Fibroblast of peridontal ligament (primary cell): ENCODE data around the gene SNX19.
A peak's percentile ranks its signal among the peaks of the same experiment; 100 is the strongest.
"Not testable (repeated sequence)": the region's sequence is repeated elsewhere in the genome, so short reads cannot be mapped to it uniquely, and the experiment has no call there.

ENCODE experiments used
- DNase-seq: peaks from one replicate; pipeline ENCODE4 v3.0.0-alpha.2; 2010; ENCODE audit errors: extremely low read depth

Gene SNX19

DNA sequence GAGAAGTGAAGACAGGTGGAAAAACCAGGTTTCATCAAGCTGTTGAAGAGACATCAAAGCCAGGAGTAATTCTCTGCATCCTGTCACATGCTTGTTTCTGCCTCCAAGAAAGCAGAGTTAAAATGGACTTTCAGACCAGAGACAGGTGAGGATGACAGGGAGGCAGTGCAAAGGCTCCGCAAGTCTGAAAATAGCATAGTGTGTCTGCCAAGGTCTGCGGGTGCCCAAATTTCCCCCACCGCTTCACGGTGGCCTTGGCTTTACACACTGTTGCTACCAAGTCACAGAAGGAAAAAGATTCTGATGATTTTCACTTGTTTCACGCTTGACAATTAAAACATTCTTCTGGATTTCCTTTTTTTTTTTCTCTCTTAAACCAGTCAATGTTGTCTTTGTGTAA lies 44.2 kb downstream of the SNX19 start:
- DNase-seq, result no peak

DNA sequence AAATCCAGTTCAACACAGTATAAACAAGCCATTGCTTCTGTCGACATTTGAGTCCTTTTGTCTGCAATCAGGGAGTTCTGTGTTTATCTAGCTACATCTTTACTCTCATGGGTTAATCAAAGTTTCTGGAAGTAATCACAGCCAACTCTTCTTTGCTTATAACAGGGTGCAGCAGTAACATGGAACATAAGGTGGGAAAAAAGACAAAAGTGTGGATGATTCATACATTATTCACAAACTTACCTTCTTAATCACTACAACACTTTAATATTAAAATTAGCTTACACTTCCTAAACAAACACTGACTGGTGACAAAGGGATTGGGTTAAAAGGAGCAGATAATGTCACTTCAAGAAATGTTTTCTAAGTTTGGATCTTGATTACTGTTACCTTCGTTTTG lies 44.7 kb downstream of the SNX19 start:
- no peak for DNase-seq

DNA sequence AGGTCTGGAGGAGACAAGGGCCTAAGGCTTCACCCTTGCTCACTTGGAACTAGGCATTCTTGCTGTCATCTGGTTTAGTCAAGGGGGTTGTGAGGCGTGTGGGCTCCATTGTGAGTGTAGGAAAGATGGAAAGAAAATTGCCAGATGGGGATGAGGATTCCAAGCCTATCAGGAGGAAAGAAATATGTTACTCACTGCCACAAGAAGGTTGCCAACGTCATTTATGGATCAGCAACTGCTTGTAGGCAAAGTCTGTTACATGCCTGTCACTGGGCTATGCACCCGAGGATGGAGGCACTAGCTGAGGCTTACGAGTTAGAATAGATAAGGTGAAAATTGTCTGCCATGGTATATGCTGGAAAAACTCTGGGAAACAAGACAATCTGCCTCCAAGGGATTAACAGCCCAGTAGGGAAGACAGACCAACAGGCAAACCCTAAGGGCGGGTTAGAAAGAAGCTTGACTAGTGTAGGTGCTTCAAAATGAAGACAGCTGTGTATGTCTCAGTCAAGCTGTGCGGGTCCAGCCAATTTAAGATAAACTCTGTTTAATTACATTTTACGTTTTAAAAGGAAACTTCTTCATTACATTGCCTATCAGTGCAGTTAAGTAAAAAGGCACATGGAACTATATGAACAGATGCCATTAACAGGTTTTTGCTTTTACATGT lies 47.4 kb downstream of the SNX19 start:
- no peak for DNase-seq

DNA sequence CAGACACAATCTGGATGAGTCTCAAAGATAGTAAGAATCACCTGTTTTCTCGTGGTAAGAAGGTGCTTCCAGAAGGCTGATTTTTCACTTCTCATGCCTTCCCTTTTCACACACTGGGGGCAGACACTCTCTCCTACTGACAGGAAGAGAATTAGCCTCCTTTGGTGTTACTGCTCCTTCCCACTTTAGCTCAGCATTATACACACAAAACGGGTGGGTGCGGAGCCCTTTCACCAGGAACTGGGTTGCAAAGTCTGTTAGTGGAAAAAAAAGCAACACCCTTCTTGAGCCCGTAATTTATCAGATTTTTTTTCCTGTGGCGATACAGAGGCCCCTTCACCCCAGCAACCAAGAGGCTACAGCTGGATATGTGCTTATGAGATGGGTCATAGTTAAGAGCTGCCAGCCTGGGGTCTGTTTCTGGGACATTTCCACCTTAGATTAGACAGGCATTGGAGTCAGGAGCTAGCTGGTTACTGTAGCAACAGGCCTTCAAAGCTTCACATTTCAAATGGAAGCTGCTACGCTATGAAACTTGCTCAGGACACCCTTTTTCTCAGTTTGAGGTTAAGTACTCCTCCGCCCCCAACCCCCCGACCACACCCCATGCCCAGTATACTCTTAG lies 48.1 kb downstream of the SNX19 start:
- no peak for DNase-seq

DNA sequence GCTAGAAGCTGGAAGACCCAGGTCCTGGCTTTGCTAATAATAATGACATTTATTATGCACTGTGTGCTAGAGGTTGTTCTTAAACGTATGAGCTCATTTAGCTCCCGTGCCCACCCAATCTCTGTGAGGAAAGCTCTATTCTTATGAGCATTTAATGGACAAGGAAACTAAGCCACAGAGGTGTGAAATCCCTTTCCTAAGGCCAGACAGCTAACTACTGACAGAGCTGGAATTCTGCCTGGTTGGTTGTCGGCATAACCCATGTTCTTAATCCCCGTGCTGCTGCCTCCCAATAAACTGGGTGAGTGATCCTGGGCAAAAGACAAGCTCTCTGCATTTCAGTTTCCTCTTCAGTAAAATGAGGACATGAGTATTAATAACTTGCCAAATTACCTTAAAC lies 49.4 kb downstream of the SNX19 start:
- no peak for DNase-seq

DNA sequence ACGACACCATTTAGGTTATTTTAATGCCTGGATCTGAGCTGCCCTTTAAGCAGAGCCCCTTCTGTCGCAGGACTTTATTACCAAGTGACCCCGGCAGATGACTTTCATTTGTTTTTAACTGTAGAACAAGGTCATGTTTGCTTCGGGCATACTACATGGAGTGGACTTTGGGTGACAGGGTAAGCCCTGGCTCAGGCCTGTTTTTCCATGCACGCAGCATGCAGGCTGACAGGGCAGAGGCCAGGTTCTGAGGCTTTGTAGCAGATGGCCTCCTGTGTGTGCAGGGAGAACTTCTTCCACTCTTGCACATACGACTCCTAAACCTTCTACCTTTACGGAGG lies 50.5 kb downstream of the SNX19 start:
- DNase-seq, result no peak

DNA sequence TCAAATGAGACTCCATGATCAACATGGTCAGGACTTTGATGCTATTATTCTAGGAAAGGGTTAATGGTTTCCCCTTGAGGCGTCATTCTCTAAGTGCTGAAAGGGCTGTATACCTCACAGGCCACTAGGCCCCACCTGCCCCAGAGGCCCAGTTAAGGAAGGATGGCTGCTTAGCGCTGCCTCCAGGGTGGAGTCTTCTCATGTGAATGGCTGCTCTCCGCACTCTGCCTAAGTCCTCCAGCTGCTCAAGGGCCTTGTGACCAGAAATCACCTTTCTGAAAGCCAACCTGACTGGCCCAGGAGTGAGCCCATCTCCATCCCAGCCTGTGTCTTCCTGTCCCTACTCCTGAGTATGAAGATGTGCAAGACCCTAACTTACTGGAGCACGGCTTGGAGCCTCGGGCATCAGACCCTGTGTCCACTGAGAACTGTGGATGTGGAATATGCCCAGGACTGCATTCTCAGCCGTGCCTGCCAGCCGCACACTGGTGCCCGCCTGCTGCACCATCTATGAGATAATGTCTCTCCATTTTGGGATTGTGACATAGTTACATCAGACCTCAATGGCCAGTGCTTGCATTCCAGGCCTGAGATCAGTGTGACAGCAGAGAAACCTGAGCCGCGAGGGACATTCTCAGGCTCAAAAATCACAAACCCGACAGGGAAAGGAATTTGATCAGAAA lies 51.0 kb downstream of the SNX19 start:
- DNase-seq, result no peak

DNA sequence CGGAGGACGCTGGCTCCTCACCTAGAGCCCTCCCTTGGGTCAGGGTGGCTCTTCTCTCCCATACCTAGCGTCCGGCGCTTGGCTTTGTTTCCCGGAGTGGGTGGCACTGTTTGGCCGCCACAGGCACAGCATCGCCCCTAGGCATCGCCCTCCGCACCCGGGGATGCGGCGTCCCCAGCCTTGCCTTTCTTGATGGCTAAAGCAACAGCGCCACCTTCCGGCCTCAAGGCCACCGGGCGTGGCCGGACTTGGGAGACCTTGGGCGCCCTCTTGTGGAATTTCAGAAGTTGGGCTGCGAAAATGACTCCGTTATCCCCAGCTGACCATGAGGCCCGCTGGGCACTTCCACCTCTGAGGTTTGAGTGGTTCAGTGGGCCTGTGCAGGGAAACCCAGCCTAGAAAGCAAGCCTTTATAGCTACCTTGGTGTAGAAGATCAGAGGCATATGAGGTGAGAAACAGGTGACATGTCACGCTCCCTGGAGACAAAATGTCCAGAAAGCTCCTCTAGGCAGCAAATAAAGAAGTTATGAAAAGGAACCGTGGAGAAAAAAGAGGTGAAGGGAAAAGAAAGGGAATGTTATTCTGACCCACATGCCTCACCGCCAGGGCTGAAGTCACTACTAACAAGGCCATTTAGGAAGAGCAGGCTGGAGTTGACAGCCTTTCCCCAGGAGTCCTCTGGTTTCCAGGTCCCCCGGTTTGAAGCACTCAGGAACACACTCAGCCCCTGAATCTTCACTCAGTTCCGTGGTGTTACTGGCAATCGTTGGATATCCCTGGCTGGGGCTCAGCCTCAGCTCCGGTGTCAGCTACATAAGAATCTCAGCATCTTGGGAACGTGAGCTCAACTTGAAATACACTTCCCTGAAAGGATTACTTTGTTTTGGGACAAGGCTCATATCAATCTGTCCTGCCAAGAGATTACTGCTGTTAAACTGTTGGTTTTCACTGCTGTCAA lies 54.1 kb downstream of the SNX19 start:
- DNase-seq, result peak; percentile 95

DNA sequence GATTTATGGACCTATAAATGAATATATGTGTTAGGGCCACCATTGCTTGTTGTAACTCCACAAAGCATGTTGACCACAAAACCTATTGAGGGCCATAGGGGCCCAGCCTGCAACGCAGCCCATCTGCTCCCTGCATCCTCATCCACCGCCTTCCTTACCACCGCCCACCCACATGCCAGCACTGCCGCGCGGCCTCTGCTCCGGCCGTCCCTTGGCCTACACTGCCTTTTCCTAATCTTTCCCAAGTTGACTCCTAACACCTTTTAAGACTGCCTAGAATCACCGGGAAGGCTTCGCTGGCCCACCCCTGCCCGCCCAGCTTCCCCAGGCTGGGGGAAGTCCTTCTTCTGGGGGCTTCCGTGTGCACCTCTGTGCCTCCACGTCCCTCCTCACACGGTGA lies 55.0 kb downstream of the SNX19 start:
- no peak for DNase-seq

DNA sequence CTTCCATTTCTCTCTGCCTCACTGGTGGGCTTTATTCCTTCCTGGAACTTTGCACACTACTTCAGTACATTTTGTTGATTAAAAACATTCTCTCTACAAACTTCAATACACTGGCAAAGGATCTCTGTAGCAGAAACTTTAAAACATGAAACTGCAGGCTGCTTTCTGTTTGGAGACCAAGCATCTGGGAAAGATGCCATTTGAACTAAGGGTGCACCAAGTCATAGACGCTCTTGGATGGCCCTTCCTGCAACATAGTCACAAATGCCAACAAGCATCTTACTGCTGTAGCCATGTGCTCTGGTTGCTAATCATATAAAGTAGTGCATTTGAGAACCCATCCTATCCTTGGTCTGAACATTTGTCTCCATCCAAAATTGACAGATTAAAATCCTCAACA lies 56.4 kb downstream of the SNX19 start:
- DNase-seq, result peak; percentile 61

DNA sequence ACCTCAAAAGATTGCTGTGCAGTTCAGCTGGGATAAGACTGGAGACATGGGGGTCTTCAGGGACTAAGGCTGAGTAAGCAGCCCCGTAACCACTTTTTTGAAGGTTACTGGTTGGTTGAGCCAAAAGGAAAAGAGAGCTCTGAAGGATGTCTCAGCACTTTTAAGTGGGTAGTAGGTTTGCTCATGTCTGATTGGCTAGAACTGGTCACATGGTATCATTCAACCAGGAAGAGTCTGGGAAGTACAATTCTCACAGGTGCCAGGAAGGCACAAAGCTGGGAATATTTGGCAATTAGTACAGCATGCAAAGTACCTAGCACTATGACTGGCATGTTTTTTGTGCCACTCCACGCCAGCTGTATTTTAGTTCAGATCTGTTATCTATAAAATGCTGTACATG lies 58.1 kb downstream of the SNX19 start:
- DNase-seq, result no peak

DNA sequence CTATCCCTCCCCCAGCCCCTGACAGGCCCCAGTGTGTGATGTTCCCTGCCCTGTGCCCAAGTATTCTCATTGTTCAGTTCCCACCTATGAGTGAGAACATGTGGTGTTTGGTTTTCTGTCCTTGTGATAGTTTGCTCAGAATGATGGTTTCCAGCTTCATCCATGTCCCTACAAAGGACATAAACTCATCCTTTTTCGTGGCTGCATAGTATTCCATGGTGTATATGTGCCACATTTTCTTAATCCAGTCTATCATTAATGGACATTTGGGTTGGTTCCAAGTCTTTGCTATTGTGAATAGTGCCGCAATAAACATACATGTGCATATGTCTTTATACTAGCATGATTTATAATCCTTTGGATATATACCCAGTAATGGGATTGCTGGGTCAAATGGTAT lies 60.6 kb downstream of the SNX19 start:
- not testable (repeated sequence) for DNase-seq

DNA sequence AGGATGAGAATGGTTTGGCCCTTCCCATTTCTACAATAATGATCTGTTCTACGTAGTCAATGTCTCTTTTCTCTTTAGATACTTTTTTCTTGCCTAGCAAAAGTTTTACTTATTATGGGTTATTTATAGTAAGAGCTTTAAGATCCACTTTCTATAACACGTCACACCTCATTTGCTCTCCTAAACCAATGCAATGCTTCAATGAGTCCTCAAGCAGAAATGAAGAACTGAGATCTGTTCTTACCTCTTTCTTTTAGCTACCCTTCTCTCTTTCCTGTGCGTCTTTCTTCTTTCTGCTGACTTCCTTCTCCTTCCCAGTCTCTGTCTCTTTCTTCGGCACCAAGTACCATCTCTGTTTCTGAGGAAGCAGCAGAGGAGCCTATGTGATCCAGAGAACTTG lies 61.8 kb downstream of the SNX19 start:
- DNase-seq, result no peak

DNA sequence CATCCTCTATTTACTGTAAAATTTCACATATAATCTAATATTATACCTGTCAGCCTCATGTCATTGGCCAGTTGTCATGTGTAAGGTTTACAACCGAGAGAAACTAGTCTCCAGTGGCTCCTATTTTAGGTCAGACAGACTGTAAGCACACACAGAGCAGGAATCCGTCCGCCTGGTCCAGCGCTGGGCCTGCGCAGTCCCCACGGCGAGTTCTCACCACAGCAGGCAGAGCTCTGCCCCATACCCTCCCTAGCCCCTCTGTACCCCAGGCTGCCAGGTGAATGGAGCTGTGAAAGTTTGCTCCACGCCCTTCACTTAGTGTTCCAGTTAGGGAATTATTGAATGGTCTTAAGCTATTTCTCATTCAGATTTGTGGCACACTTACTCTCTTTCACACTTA lies 63.7 kb downstream of the SNX19 start:
- no peak for DNase-seq

DNA sequence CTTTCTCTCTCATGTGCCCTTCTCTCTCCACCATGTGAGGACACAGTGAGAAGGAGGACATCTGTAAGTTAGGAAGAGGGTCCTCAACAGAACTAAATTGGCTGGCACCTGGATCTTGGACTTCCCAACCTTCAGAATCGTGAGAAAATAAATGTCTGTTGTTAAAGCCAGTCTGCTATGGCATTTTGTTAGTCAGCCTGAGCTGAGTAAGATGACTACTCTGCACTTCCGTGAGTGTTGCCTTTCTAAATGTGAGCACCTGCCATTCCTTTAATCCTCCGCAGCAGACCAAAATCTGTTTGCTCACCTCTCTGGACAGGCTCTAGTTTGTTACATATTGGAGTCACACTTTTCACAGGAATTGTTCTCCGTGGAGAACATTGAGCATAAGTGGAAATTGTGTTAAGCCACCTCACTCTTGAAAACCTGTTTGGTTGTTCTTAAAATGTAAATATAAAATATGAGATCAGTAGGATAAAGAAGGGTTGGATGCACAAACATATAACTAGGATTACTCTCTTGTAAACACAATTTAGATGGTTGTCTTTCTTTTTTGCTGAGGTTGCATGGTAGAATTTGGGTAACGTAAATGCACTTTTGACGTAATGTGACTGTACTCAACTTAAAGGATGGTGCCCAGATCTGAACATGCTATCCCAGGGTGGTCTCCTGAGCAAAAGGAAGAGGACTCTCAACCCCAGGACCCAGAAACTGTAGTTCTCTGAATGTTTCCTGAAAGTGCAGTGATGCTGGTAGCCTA lies 65.9 kb downstream of the SNX19 start:
- DNase-seq, result no peak

DNA sequence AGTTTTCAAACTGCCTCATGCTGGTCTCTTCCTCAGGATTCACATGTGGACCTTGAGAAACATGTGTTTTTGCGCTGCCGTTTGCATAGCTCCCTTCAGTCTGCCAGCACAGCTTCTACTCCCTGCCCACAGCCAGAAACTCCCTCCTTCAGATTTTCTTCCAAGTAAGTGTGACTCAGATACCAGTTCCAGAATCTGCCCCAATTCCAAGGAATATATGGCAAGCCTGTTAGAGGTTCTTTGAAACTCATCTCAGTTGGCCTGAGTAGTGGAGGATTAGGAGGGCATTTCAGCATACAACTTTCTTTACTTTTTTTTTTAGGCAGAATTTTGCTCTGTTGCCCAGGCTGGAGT lies 67.1 kb downstream of the SNX19 start:
- peak; percentile 97 for DNase-seq

DNA sequence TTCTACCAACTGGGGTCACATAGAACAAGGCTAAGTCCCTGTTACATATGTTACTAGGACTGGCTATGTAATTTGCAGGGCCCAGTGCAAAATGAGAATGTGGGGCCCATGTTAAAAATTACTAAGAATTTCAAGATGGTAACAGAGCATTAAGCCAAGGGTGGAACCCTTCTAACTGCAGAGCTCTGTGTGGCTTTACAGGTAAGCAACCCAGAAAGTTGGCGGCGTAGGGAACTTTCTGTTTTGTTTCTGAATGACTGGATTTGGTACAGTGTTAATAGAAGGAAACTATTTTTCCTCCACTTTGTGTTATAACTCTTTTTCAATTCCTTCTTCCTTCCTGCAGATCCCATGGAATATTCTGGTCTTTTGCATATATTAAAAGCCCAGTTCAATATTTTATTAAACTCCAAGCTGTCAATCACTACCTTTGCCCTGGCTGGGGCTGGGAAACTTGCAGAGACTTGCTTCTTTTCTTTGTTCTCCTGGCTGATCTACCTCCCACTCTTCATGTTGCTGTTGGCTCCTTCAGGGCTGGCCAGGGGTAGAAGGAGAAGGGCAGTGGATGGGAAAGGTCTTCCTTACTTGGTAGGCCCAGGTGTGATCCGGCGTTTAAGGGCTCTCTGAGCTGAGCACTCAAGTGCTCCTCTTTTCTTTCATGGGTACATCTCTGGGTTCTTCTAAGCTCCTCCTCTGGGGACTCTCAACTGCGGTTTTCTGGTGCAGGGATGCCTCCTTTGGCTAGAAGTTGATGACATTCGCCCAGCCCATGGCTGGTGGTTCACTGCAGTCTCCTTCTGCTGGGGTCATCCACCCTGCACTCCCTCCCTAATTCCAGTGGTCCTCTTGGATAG lies 67.7 kb downstream of the SNX19 start:
- DNase-seq, result no peak

DNA sequence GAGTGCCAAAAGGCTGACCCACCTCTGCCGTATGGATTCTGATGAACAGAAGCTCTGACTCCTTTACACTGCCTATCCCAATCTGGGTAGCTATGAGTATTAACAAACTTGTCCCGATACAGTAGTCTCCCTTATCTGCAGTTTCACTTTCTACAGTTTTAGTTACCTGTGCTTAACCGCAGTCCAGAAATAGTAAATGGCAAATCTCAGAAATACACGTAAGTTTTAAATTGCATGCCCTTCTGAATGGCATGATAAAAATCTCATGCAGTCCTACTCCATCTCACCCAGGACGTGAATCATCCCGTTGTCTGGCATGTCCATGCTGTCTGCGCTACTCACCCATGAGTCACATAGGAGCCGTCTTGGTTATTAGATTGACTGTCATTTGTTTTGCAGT lies 68.8 kb downstream of the SNX19 start:
- DNase-seq, result peak; percentile 67

DNA sequence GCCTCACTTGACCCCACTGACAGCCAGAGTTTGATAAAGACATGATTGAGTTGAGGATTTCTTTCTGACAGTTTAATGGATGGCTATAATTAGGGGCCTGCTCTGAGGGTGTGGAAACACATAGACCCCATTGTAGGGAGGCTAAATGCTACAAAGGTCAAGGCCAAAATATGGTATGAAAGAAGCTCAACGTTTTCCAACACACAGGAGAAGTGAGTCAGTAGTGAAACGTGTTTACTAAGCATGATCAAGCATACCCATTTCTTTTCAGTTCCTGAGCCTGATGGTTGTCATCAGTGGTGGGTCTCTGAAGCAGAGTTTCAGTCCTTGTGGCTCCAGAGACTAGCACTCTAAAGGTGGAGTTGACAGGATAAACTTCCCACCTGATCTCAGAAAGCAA lies 69.7 kb downstream of the SNX19 start:
- DNase-seq, result no peak

DNA sequence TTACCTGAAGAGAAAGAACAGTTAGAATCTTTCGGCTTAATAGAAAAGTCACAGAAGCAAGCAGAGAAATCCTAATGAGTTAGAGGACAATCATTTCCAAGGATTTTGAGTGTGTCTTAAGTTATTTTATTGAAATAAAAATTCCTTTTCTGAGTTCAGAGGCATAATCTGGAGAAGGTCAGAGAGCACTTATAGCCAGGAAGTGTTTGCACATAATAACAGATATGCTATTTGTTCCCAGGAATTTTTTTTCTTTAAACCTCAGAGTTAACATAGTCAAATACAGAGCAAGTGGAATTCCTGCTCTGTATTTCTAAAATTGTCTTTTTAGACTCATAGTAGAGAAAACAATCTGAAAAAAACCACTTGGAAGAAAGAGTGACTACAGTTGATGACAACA lies 74.3 kb downstream of the SNX19 start:
- DNase-seq, result no peak

DNA sequence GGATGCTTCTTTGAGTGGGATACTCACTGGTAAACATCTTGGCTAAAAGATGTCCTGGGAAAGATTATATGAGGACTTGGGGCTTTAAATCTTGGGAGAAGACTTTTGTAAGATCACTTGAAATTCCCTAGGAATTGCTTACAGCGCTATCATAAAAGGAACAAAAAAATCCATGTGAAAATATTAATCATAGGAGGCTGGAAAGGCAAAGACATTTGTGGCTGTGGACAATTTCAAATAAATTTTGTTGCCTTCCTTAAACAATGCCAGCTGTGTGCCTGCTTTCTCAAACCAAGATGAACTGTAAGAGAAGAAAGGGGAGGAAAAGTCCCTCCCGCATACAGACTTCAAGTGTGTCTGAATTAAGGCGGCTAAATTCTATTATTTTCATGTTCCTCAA lies 75.6 kb downstream of the SNX19 start:
- peak; percentile 47 for DNase-seq
